Activated CD4-positive, alpha-beta T cell treated with anti-CD3 and anti-CD28 coated beads, Interleukin-2, amount 10 ng/mL, durations not matched to agents 7 days and 5 days (primary cell): ENCODE measurements around the gene CLK3. TPM values are rescaled to one million over a fixed set of nuclear protein-coding genes. Genes with fewer than 3 reads are reported as not detected.

Experiments
- CTCF ChIA-PET: fragments of 350-600 bp; sonication (Branson Sonifier 250); formaldehyde crosslinking; loops from one replicate; lab custom pipeline; 2021; ENCODE audit warnings: antibody characterized with exemption; lab: Charles Lee
- POLR2A ChIA-PET: fragments of 350-600 bp; sonication (Branson Sonifier 250); formaldehyde crosslinking; loops from one replicate; lab custom pipeline; 2021; ENCODE audit warnings: antibody characterized with exemption; lab: Charles Lee
- DNase-seq: peaks from one replicate; pipeline ENCODE4 v3.0.0-alpha.2; 2020
- H3K27ac Mint-ChIP-seq: one replicate; pipeline ENCODE4 v1.8.0; 2021; ENCODE audit warnings: mild to moderate bottlenecking, moderate library complexity, mixed read lengths
- H3K27me3 Mint-ChIP-seq: one replicate; pipeline ENCODE4 v1.8.0; 2021; ENCODE audit warnings: mixed read lengths
- H3K36me3 Mint-ChIP-seq: one replicate; pipeline ENCODE4 v1.8.0; 2021; ENCODE audit warnings: low read depth, mixed read lengths
- H3K4me1 Mint-ChIP-seq: one replicate; pipeline ENCODE4 v1.8.0; 2021; ENCODE audit warnings: mixed read lengths
- H3K4me3 Mint-ChIP-seq: one replicate; pipeline ENCODE4 v1.8.0; 2021; ENCODE audit warnings: mild to moderate bottlenecking, moderate library complexity, mixed read lengths
- H3K9me3 Mint-ChIP-seq: one replicate; pipeline ENCODE4 v1.8.0; 2021; ENCODE audit warnings: mixed read lengths
- total RNA-seq, 2 experiments: library from RNA; stranded (reverse); gene quantifications; one replicate each; pipeline ENCODE4 v1.2.3, GENCODE V29; 2021

CLK3 gene
- 100 to 1,000 TPM; 126 to 134 TPM for total RNA-seq

DNA sequence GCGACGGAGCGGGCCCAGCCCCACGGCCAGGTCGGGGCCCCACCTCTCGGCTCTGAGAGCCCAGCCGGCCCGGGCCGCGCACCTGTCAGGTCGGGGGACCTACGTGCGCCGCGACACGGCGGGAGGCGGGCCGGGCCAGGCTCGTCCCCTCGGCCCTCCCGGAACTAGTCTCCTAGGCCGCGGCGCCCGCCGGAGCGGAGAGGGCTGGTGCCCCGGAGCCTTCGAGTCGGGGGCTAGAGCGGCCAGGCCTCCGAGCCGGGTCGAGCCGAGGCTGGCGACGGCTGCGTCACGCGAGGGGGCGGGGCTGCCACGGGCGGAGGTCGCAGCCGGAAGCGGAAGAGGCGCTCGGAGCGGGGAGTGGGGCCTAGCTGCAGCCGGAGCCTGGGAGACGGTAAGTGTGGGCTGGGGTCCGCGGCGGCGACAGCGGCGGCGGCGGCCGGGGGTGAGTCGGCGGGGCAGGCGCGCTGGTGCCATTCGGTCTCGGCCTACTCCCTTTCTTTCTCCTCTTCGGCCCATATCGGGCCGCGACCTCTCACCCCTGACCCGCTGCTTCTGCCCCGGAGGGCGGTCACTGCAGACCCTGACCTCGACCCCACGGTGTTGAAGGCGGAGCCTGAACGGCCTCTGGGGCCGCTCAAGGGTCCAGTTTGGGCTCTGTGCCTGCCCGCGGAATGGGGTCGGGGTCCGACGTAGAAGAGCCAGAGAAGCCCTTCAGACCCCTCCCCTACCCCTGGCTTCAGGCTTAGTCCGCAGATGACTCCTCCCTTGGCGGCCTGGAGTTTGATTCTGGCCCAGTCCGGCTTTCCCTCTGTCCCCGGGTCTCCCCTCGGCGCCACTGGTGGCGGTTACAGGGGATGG, at the start of gene CLK3:
CLK3 (plus strand) TSS at position 329 of the 858 bp plus-strand sequence. CDS start 3,361 bp downstream, outside the sequence.
- Mint-ChIP-seq H3K36me3 (peaks cover 22% of the 10 kb centered on the region), H3K9me3 (no peaks in the 10 kb centered on the region), H3K4me3 (peak within 1 kb of the TSS; percentile 85), H3K4me1 (peaks cover 52% of the 10 kb centered on the region), H3K27ac (peak within 1 kb of the TSS; percentile 96), H3K27me3 (no peaks in the 10 kb centered on the region)
- POLR2A ChIA-PET: interaction anchor here (0.7 to 1.2 kb wide), 2 partner anchors 75 to 172 kb away, joined by 3 to 4 read pairs; partner anchors contain the start of gene ARID3B
- DNase-seq: peak; percentile 95
- CTCF ChIA-PET: interaction anchor here (0.5 to 15.1 kb wide), 7 partner anchors 11 to 533 kb away, joined by 3 to 144 read pairs (median 7); no protein-coding TSS in a partner anchor

DNA sequence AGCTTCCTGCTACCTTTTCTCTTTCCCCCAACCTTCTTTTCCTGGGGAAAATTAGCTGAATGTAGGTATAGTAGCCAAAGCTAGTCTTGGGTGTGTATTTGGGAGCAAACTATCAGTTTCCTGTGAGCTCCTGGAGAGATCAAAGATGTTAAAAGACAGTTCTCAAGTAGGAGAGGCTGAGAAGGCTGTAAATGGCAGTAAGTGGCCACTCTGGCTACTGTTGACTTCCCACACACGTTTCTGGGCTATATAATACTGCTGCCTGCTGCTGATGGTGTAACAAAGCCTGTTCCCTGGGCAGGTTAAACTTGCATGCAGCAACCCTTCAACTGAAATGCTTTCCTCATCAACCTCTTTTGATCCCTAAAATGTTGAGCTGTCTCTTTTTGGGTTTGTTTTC, 47.0 kb upstream of the CLK3 start:
- H3K4me1 Mint-ChIP-seq: peaks cover 33% of the 10 kb centered on the region
- H3K27ac Mint-ChIP-seq: no peak overlapping the region
- CTCF ChIA-PET: interaction anchor here (1.2 to 1.9 kb wide), 2 partner anchors 11 to 14 kb away, joined by 4 to 6 read pairs; no protein-coding TSS in a partner anchor
- POLR2A ChIA-PET: no interaction called here
- H3K36me3 Mint-ChIP-seq: peaks cover 59% of the 10 kb centered on the region
- no peak for DNase-seq
- no peaks in the 10 kb centered on the region for H3K27me3 Mint-ChIP-seq
- H3K4me3 Mint-ChIP-seq: no peak overlapping the region
- H3K9me3 Mint-ChIP-seq: no peaks in the 10 kb centered on the region

DNA sequence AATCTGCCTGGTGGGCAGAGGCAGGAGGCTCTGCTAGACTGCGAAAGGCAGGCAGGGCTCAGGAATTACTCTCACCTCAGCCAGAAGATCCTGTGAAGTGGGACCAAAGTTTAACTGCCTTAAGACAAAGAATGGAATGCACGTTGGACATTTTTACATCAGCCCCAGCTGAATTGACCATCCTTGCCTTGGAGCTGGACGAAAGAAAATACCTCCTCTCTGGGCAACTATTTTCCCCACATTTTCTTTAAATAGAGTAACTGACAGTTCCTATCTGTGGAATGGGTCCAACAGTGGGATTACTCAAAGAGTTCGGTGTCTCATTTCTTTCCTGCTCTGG, 45.9 kb upstream of the CLK3 start:
- Mint-ChIP-seq H3K27ac (no peak overlapping the region), H3K36me3 (peaks cover 58% of the 10 kb centered on the region), H3K9me3 (no peaks in the 10 kb centered on the region), H3K4me1 (peaks cover 30% of the 10 kb centered on the region), H3K4me3 (no peak overlapping the region), H3K27me3 (no peaks in the 10 kb centered on the region)
- DNase-seq: no peak
- ChIA-PET CTCF (no interaction called here), POLR2A (no interaction called here)

DNA sequence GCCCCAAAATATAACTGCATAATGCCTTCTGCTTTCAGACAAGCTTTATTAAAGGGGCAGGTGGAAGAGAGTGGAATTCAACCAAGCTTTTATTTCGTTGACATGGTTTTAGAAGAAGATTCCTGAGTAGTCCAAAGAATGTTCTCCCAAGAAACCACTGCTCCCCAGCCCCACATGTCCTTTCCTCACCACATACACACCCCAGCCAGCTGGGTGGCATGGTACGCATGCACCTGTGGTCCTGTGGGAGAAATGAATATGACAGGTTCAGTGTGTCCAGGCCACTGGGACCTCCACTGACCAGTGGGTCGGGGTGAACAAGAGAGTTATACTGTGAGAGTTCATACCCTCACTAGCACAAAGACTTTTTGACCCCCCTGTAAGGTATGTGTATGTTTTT, 44.4 kb upstream of the CLK3 start:
- peaks cover 26% of the 10 kb centered on the region for H3K4me1 Mint-ChIP-seq
- H3K4me3 Mint-ChIP-seq: no peak overlapping the region
- ChIA-PET POLR2A (no interaction called here), CTCF (interaction anchor here (1.3 to 1.8 kb wide), 3 partner anchors 11 to 14 kb away, joined by 3 to 4 read pairs (median 4); no protein-coding TSS in a partner anchor)
- peaks cover 68% of the 10 kb centered on the region for H3K36me3 Mint-ChIP-seq
- H3K27me3 Mint-ChIP-seq: no peaks in the 10 kb centered on the region
- no peaks in the 10 kb centered on the region for H3K9me3 Mint-ChIP-seq
- H3K27ac Mint-ChIP-seq: no peak overlapping the region
- no peak for DNase-seq

DNA sequence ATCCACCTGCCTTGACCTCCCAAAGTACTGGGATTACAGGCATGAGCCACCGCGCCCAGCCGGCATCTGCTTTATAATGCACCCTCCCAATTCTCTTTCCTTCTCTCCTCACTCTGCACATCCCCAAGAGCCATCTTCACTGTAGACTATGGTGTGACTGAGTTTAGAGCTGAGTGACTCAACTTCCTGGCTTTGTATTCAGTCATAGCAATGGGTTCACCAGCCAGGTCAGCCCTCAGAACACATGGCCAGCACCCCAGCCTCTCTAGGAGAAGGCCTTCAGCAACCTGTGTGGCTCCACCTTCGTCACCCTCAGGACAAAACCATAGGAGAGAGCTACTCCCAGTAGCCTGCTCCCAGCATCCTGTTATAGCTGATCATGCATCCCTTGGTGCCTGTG, 41.6 kb upstream of the CLK3 start:
- Mint-ChIP-seq H3K9me3 (no peaks in the 10 kb centered on the region), H3K4me1 (peaks cover 6% of the 10 kb centered on the region), H3K4me3 (no peak overlapping the region), H3K27me3 (no peaks in the 10 kb centered on the region), H3K36me3 (peaks cover 62% of the 10 kb centered on the region), H3K27ac (no peak overlapping the region)
- POLR2A ChIA-PET: no interaction called here
- DNase-seq: no peak
- CTCF ChIA-PET: interaction anchor here (0.8 to 1.3 kb wide), 3 partner anchors 16 to 198 kb away, joined by 3 to 4 read pairs (median 4); no protein-coding TSS in a partner anchor

DNA sequence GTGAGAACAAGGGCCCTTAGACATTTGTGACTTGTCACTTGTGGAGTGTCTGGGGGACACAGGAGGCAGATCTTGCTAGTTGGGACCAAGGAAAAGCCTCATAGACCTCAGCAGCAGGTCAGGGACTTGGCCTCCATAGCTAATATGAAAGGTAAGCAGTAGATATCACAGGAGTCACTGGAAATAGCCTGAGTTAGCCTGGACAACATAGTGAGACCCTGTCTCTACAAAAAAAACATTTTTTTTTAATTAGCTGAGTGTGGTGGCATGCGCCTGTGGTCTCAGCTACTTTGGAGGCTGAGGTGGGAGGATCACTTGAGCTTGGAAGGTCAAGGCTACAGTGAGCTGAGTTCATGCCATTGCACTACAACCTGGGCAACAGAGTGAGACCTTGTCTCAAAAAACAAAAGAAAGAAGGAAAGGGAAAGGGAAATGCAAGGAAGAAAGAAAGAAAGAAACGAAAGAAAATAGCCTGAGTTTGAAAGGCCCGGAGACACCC, 37.1 kb upstream of the CLK3 start:
- H3K4me1 Mint-ChIP-seq: peaks cover 3% of the 10 kb centered on the region
- no peak overlapping the region for H3K4me3 Mint-ChIP-seq
- H3K9me3 Mint-ChIP-seq: no peaks in the 10 kb centered on the region
- H3K27me3 Mint-ChIP-seq: no peaks in the 10 kb centered on the region
- peaks cover 33% of the 10 kb centered on the region for H3K36me3 Mint-ChIP-seq
- POLR2A ChIA-PET: no interaction called here
- CTCF ChIA-PET: interaction anchor here (0.9 kb wide), 1 partner anchor 9 kb away, joined by 3 read pairs; no protein-coding TSS in a partner anchor
- H3K27ac Mint-ChIP-seq: no peak overlapping the region
- no peak for DNase-seq

DNA sequence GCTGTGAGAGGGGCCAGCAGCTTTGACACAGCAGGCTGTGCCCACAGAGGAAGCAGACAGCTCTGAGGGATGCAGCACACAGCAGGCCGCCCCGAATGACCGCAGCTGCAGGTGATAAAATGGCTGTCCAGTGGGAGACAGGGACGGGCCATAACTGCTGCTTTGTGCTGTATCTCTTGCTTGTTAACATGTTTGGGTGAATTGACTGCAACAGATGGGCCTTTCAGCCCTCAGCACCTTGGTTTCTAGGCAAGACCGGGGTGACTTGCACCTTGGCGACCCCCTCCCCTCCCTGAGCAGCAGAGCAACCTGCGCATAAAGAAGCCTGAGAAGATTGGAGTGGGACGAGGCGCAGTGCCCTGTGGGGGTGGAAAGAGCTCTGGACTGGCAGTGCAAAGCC, 36.6 kb upstream of the CLK3 start:
- DNase-seq: no peak
- H3K27ac Mint-ChIP-seq: no peak overlapping the region
- ChIA-PET POLR2A (no interaction called here), CTCF (no interaction called here)
- no peaks in the 10 kb centered on the region for H3K9me3 Mint-ChIP-seq
- H3K27me3 Mint-ChIP-seq: no peaks in the 10 kb centered on the region
- H3K4me1 Mint-ChIP-seq: peaks cover 5% of the 10 kb centered on the region
- peaks cover 29% of the 10 kb centered on the region for H3K36me3 Mint-ChIP-seq
- H3K4me3 Mint-ChIP-seq: no peak overlapping the region

DNA sequence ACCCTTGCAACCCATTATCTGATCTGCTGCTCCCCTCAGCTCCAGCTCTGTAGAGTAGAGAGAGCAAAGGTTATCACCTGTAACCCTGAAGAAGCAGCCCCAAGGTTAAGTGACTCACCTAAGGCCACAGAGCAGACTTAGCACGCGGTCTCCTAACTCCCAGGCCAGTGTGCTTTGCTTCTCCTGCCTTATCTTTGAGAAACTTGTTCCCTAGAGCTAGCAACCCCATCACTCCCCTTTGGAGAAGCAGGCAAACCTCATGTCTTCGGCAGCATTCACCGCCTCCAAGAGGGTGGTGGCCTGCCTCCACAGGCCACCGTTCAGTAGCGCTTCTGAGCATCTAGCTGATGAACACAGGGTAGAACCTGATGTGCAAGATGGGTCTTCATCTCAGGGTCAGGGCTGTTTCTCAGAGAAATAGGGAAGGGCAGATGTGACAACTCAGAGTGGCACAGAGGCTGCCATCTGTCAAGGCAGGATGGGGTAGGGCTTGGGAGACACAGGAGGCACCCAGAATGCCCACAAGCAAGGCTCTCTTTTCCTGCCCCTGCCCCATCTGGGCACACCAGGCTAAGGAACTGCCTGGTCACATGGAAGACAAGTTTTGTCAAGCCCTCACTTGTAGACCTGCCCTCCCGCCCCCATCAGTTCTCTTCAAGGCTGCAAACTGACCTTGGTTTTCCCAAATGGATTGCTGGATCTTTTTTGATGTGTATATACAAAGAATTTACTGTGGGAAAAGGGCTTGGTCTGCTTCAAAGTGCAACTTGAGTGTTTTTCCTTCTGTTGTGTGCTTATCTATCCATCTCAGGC, 34.9 kb upstream of the CLK3 start:
- Mint-ChIP-seq H3K27me3 (no peaks in the 10 kb centered on the region), H3K9me3 (no peaks in the 10 kb centered on the region), H3K36me3 (peaks cover 15% of the 10 kb centered on the region), H3K27ac (peak overlapping the region; percentile 50), H3K4me3 (no peak overlapping the region), H3K4me1 (peaks cover 9% of the 10 kb centered on the region)
- ChIA-PET CTCF (no interaction called here), POLR2A (no interaction called here)
- DNase-seq: no peak

DNA sequence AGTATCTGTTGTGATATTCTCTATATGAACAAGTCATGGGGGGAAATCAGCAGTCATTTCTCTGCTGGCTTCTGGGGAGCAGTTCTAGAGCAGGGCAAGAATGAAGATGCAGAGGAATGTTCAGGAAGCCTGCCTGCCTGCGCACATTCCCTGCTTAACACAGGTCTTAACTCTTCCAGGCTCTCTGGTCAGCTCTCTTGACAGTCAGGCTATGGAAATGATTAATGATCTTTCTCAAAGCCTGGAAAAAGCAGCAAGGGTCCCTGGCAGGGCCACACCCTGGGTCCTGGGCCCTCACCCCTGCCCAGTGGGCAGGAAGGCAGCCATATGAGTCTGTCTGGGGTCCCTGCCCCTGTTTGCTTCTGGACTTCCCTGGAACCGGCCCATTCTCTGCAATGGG, 31.4 kb upstream of the CLK3 start:
- Mint-ChIP-seq H3K9me3 (no peaks in the 10 kb centered on the region), H3K27ac (peak overlapping the region; percentile 19), H3K4me1 (peaks cover 9% of the 10 kb centered on the region), H3K36me3 (peaks cover 10% of the 10 kb centered on the region), H3K4me3 (no peak overlapping the region), H3K27me3 (no peaks in the 10 kb centered on the region)
- ChIA-PET CTCF (interaction anchor here (0.6 to 1.5 kb wide), 5 partner anchors 8 to 920 kb away, joined by 3 to 5 read pairs (median 3); no protein-coding TSS in a partner anchor), POLR2A (no interaction called here)
- no peak for DNase-seq

DNA sequence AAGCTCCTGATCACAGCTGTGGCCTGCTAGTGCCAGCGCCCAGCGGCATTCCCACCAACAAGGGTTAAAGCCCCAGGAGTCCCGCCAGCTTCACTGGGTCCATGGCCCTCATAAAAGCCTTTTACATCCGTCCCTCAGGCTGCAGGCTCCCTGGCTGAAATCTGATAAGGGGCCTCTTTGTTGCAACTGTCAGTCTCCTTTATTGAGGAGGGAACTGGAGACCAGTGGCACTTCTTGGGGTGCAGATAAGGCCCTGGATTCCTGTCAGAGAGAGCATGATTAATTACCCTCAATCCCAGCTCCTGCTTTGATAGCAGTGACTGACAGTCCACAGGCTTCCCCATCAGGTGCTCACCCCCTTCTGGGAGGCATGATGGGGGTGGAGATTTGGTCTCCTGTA, 30.9 kb upstream of the CLK3 start:
- H3K4me3 Mint-ChIP-seq: no peak overlapping the region
- H3K9me3 Mint-ChIP-seq: no peaks in the 10 kb centered on the region
- H3K27ac Mint-ChIP-seq: peak overlapping the region; percentile 19
- peaks cover 9% of the 10 kb centered on the region for H3K4me1 Mint-ChIP-seq
- CTCF ChIA-PET: interaction anchor here (1.0 to 1.5 kb wide), 3 partner anchors 9 to 13 kb away, joined by 3 read pairs; no protein-coding TSS in a partner anchor
- DNase-seq: no peak
- POLR2A ChIA-PET: no interaction called here
- peaks cover 14% of the 10 kb centered on the region for H3K36me3 Mint-ChIP-seq
- no peaks in the 10 kb centered on the region for H3K27me3 Mint-ChIP-seq

DNA sequence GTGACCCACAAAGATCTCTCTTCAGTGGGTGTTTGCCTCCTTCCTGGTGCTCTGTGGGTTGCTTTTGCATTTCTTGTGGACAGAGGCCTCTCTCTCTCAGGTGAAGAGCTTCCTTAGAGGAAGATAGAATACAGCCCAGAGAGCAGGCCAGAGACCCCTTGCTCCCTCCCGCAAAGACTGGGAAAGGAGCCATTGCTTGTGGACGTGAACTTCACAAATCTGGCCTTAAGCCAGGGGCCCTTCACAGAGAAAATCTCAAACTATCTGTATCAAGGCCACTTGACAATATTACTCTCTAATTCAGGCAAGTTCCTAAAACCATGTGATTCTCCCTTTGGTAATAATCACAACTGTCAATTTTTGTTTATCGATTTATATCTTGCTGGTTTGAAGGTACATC, 30.4 kb upstream of the CLK3 start:
- Mint-ChIP-seq H3K36me3 (peaks cover 17% of the 10 kb centered on the region), H3K27ac (no peak overlapping the region), H3K9me3 (no peaks in the 10 kb centered on the region), H3K4me1 (peaks cover 9% of the 10 kb centered on the region), H3K27me3 (no peaks in the 10 kb centered on the region), H3K4me3 (no peak overlapping the region)
- CTCF ChIA-PET: interaction anchor here (1.0 to 1.5 kb wide), 3 partner anchors 9 to 14 kb away, joined by 3 read pairs; no protein-coding TSS in a partner anchor
- POLR2A ChIA-PET: no interaction called here
- DNase-seq: no peak

DNA sequence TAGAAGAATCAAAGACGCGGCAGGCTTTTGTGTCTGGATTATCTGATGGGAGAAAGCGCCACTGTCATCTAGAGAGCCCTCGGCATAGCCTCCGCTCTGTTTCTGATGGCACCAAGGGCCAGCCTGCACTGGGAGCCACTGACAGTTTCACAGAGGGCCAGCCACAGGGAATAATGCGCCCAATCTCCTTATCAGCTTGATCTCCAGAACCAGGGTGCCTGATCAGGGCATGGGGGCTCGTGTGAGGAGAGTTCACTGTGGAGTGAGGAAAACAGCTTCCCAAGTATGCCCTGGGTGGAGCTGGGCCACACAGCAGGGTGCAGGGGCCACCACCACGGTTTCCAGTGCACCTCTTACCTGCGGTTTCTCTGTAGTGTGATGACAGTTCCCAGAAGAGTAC, 29.8 kb upstream of the CLK3 start:
- POLR2A ChIA-PET: no interaction called here

More for the DNA sequence above, 29.8 kb upstream of the CLK3 start:
- H3K27me3 Mint-ChIP-seq: no peaks in the 10 kb centered on the region
- no peak overlapping the region for H3K27ac Mint-ChIP-seq
- no peaks in the 10 kb centered on the region for H3K9me3 Mint-ChIP-seq
- H3K4me1 Mint-ChIP-seq: peaks cover 9% of the 10 kb centered on the region
- peaks cover 21% of the 10 kb centered on the region for H3K36me3 Mint-ChIP-seq
- H3K4me3 Mint-ChIP-seq: no peak overlapping the region
- no peak for DNase-seq
- CTCF ChIA-PET: no interaction called here
